Epithelial cell of prostate (primary cell): ENCODE measurements around the gene DET1.
"Not testable (repeated sequence)": the region's sequence is repeated elsewhere in the genome, so short reads cannot be mapped to it uniquely, and the experiment has no call there.

Experiments used
- DNase-seq: peaks from one replicate; pipeline ENCODE4 v3.0.0-alpha.2; 2011; ENCODE audit warnings: low read depth, low spot score
- H3K27ac ChIP-seq: fragments of 450-650 bp; 2 replicates; pipeline ENCODE4 v1.5.1; 2017; ENCODE audit warnings: mild to moderate bottlenecking

The DET1 gene

GRCh38 chr15:88505721-88506120 is 40.8 kb downstream of the DET1 start:
- no peak overlapping the region for H3K27ac ChIP-seq
- no peak for DNase-seq

- DNase-seq: no peak
- no peak overlapping the region for H3K27ac ChIP-seq
These were observed 42.0 kb downstream of the DET1 start for GRCh38 chr15:88504445-88504844.

GRCh38 chr15:88498996-88499395 is 47.5 kb downstream of the DET1 start:
- H3K27ac ChIP-seq: no peak overlapping the region

GRCh38 chr15:88497109-88497765 is 49.2 kb downstream of the DET1 start:
- DNase-seq: no peak
- no peak overlapping the region for H3K27ac ChIP-seq

More at GRCh38 chr15:88498996-88499395, 47.5 kb downstream of the DET1 start:
- DNase-seq: no peak

GRCh38 chr15:88493844-88494243 is 52.6 kb downstream of the DET1 start:
- no peak for DNase-seq
- H3K27ac ChIP-seq: no peak overlapping the region

- H3K27ac ChIP-seq: no peak overlapping the region
- DNase-seq: no peak
These were observed 55.3 kb downstream of the DET1 start for GRCh38 chr15:88491158-88491557.

- no peak overlapping the region for H3K27ac ChIP-seq
These were observed 56.4 kb downstream of the DET1 start for GRCh38 chr15:88490036-88490435.

GRCh38 chr15:88489321-88489720 is 57.2 kb downstream of the DET1 start:
- no peak for DNase-seq
- no peak overlapping the region for H3K27ac ChIP-seq

More at GRCh38 chr15:88490036-88490435, 56.4 kb downstream of the DET1 start:
- no peak for DNase-seq

GRCh38 chr15:88487796-88488523 is 58.5 kb downstream of the DET1 start:
- DNase-seq: no peak
- H3K27ac ChIP-seq: no peak overlapping the region

GRCh38 chr15:88487178-88487795 is 59.2 kb downstream of the DET1 start:
- no peak for DNase-seq

GRCh38 chr15:88484682-88485331 is 61.7 kb downstream of the DET1 start:
- no peak for DNase-seq
- no peak overlapping the region for H3K27ac ChIP-seq

More at GRCh38 chr15:88487178-88487795, 59.2 kb downstream of the DET1 start:
- no peak overlapping the region for H3K27ac ChIP-seq

- no peak overlapping the region for H3K27ac ChIP-seq
- DNase-seq: no peak
These were observed 64.2 kb downstream of the DET1 start for GRCh38 chr15:88482263-88482662.

- H3K27ac ChIP-seq: no peak overlapping the region
- DNase-seq: no peak
These were observed 65.5 kb downstream of the DET1 start for GRCh38 chr15:88480981-88481380.

GRCh38 chr15:88479169-88479568 is 67.3 kb downstream of the DET1 start:
- no peak for DNase-seq
- H3K27ac ChIP-seq: no peak overlapping the region

GRCh38 chr15:88477904-88478303 is 68.6 kb downstream of the DET1 start:
- DNase-seq: no peak
- H3K27ac ChIP-seq: no peak overlapping the region

- no peak for DNase-seq
- no peak overlapping the region for H3K27ac ChIP-seq
These were observed 69.4 kb downstream of the DET1 start for GRCh38 chr15:88477126-88477525.

- DNase-seq: no peak
- no peak overlapping the region for H3K27ac ChIP-seq
These were observed 69.8 kb downstream of the DET1 start for GRCh38 chr15:88476635-88477060.

GRCh38 chr15:88473661-88474293 is 72.7 kb downstream of the DET1 start:
- DNase-seq: not testable (repeated sequence)

GRCh38 chr15:88472225-88472624 is 74.3 kb downstream of the DET1 start:
- DNase-seq: no peak
- H3K27ac ChIP-seq: no peak overlapping the region

More at GRCh38 chr15:88473661-88474293, 72.7 kb downstream of the DET1 start:
- H3K27ac ChIP-seq: not testable (repeated sequence)
